ENCODE results near the gene YIPF2. TPM values are rescaled to one million over a fixed set of nuclear protein-coding genes. Genes with fewer than 3 reads are reported as not detected.

Gene YIPF2
- total RNA-seq, 1 donor from 2014 or later = 69.5 TPM

DNA sequence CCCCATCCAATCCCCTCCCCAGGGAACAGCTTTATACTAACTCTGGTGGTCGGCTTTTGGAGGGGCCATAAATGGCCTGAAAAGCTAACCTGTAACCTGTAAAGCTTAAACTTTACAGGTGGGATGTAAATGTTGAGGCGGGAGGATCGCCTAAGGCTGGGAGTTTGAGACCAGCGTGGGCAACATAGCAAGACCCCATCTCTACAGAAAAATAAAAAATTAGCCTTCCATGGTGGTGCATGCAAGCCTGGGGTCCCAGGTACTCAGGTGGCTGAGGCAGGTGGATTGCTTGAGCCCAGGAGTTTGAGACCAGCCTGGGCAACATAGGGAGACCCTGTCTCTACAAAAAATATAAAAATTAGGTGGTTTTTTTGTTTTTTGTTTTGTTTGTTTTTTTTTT is 38.6 kb downstream of the YIPF2 start:
- peaks cover 68% of the 10 kb centered on the region for H3K79me2 ChIP-seq (ENCODE audit: insufficient read depth, low read length)

GRCh38 chr19:10888421-10888866 is 40.0 kb downstream of the YIPF2 start:
- Histone ChIP-seq H2AFZ (ENCODE audit: low read depth, low read length) (no peak overlapping the region), H3K79me2 (ENCODE audit: insufficient read depth, low read length) (peaks cover 67% of the 10 kb centered on the region), H3K4me2 (ENCODE audit: low read length) (no peak overlapping the region), H3K4me1 (ENCODE audit: insufficient read depth, low read length) (peaks cover 12% of the 10 kb centered on the region), H3K4me3 (ENCODE audit: insufficient read depth, low read depth, low read length) (no peak overlapping the region), H3K9ac (ENCODE audit: low read length) (no peak overlapping the region), H4K20me1 (ENCODE audit: insufficient read depth, low read length) (peaks cover 79% of the 10 kb centered on the region), H3K36me3 (ENCODE audit: insufficient read depth, low read length) (no peaks in the 10 kb centered on the region), H3K27ac (ENCODE audit: low read depth, low read length) (no peak overlapping the region), H3K9me3 (ENCODE audit: insufficient read depth, low read depth, low read length) (no peaks in the 10 kb centered on the region), H3K27me3 (ENCODE audit: insufficient read depth, low read length) (no peaks in the 10 kb centered on the region)
- DNase-seq (ENCODE audit: low read depth) (no peak), FAIRE-seq (no peak)
- Mint-ChIP-seq H3K36me3 (ENCODE audit: low read depth, unreplicated experiment) (no peaks in the 10 kb centered on the region), H3K27me3 (ENCODE audit: low read depth, unreplicated experiment) (no peaks in the 10 kb centered on the region), H3K4me1 (ENCODE audit: low read depth, unreplicated experiment) (peaks cover 20% of the 10 kb centered on the region), H3K4me3 (ENCODE audit: unreplicated experiment) (no peak overlapping the region), H3K27ac (ENCODE audit: unreplicated experiment) (no peak overlapping the region), H3K9me3 (ENCODE audit: unreplicated experiment) (no peaks in the 10 kb centered on the region)
- TF ChIP-seq, protein P1, sequence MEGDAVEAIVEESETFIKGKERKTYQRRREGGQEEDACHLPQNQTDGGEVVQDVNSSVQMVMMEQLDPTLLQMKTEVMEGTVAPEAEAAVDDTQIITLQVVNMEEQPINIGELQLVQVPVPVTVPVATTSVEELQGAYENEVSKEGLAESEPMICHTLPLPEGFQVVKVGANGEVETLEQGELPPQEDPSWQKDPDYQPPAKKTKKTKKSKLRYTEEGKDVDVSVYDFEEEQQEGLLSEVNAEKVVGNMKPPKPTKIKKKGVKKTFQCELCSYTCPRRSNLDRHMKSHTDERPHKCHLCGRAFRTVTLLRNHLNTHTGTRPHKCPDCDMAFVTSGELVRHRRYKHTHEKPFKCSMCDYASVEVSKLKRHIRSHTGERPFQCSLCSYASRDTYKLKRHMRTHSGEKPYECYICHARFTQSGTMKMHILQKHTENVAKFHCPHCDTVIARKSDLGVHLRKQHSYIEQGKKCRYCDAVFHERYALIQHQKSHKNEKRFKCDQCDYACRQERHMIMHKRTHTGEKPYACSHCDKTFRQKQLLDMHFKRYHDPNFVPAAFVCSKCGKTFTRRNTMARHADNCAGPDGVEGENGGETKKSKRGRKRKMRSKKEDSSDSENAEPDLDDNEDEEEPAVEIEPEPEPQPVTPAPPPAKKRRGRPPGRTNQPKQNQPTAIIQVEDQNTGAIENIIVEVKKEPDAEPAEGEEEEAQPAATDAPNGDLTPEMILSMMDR (IDR thresholded peaks at IDR 0.05; ENCODE audit: insufficient read depth, low read depth, low read length) = no peak
- no peak for TF ChIP-seq EZH2 (IDR thresholded peaks at IDR 0.05; ENCODE audit: insufficient read depth, low read length)

More for the DNA sequence above, 38.6 kb downstream of the YIPF2 start:
- no peak overlapping the region for H3K4me3 ChIP-seq (ENCODE audit: insufficient read depth, low read depth, low read length)
- no peak overlapping the region for H3K4me2 ChIP-seq (ENCODE audit: low read length)
- Mint-ChIP-seq H3K4me3 (ENCODE audit: unreplicated experiment) (no peak overlapping the region), H3K27me3 (ENCODE audit: low read depth, unreplicated experiment) (no peaks in the 10 kb centered on the region), H3K4me1 (ENCODE audit: low read depth, unreplicated experiment) (peaks cover 18% of the 10 kb centered on the region), H3K9me3 (ENCODE audit: unreplicated experiment) (no peaks in the 10 kb centered on the region), H3K36me3 (ENCODE audit: low read depth, unreplicated experiment) (peaks cover 3% of the 10 kb centered on the region), H3K27ac (ENCODE audit: unreplicated experiment) (no peak overlapping the region)
- no peak for DNase-seq (ENCODE audit: low read depth)
- H3K9me3 ChIP-seq (ENCODE audit: insufficient read depth, low read depth, low read length) = no peaks in the 10 kb centered on the region
- no peak overlapping the region for H2AFZ ChIP-seq (ENCODE audit: low read depth, low read length)
- no peak overlapping the region for H3K9ac ChIP-seq (ENCODE audit: low read length)
- no peak overlapping the region for H3K27ac ChIP-seq (ENCODE audit: low read depth, low read length)
- H4K20me1 ChIP-seq (ENCODE audit: insufficient read depth, low read length) = peaks cover 84% of the 10 kb centered on the region
- peaks cover 15% of the 10 kb centered on the region for H3K4me1 ChIP-seq (ENCODE audit: insufficient read depth, low read length)
- H3K36me3 ChIP-seq (ENCODE audit: insufficient read depth, low read length) = no peaks in the 10 kb centered on the region
- no peak for FAIRE-seq
- TF ChIP-seq EZH2 (IDR thresholded peaks at IDR 0.05; ENCODE audit: insufficient read depth, low read length) = no peak
- TF ChIP-seq, protein P1 (IDR thresholded peaks at IDR 0.05; ENCODE audit: insufficient read depth, low read depth, low read length) = no peak
- H3K27me3 ChIP-seq (ENCODE audit: insufficient read depth, low read length) = no peaks in the 10 kb centered on the region

- Mint-ChIP-seq H3K27ac (ENCODE audit: unreplicated experiment) (no peak overlapping the region), H3K9me3 (ENCODE audit: unreplicated experiment) (no peaks in the 10 kb centered on the region), H3K27me3 (ENCODE audit: low read depth, unreplicated experiment) (no peaks in the 10 kb centered on the region), H3K36me3 (ENCODE audit: low read depth, unreplicated experiment) (no peaks in the 10 kb centered on the region), H3K4me3 (ENCODE audit: unreplicated experiment) (no peak overlapping the region), H3K4me1 (ENCODE audit: low read depth, unreplicated experiment) (peaks cover 20% of the 10 kb centered on the region)
- Histone ChIP-seq H4K20me1 (ENCODE audit: insufficient read depth, low read length) (peaks cover 81% of the 10 kb centered on the region), H3K4me3 (ENCODE audit: insufficient read depth, low read depth, low read length) (no peak overlapping the region), H3K4me1 (ENCODE audit: insufficient read depth, low read length) (peaks cover 12% of the 10 kb centered on the region), H3K9ac (ENCODE audit: low read length) (no peak overlapping the region), H3K4me2 (ENCODE audit: low read length) (no peak overlapping the region), H3K79me2 (ENCODE audit: insufficient read depth, low read length) (peaks cover 73% of the 10 kb centered on the region), H2AFZ (ENCODE audit: low read depth, low read length) (no peak overlapping the region), H3K27me3 (ENCODE audit: insufficient read depth, low read length) (no peaks in the 10 kb centered on the region), H3K36me3 (ENCODE audit: insufficient read depth, low read length) (no peaks in the 10 kb centered on the region), H3K9me3 (ENCODE audit: insufficient read depth, low read depth, low read length) (no peaks in the 10 kb centered on the region), H3K27ac (ENCODE audit: low read depth, low read length) (no peak overlapping the region)
- TF ChIP-seq, protein P1 (IDR thresholded peaks at IDR 0.05; ENCODE audit: insufficient read depth, low read depth, low read length) = no peak
- TF ChIP-seq EZH2 (IDR thresholded peaks at IDR 0.05; ENCODE audit: insufficient read depth, low read length) = no peak
- no peak for DNase-seq (ENCODE audit: low read depth)
- no peak for FAIRE-seq
Observed at GRCh38 chr19:10887616-10888367, 40.6 kb downstream of the YIPF2 start.

Data from astrocyte (in vitro differentiated cells and primary cell).